ENCODE measurements around the gene EP400. TPM values are rescaled to one million over a fixed set of nuclear protein-coding genes. Genes with fewer than 3 reads are reported as not detected.

The EP400 gene
- total and polyA plus RNA-seq, 2 of the 13 experiments (the other 11 are each of a cell fraction or from before 2014, with no cell fraction given) = 4.9 to 5.0 TPM

DNA sequence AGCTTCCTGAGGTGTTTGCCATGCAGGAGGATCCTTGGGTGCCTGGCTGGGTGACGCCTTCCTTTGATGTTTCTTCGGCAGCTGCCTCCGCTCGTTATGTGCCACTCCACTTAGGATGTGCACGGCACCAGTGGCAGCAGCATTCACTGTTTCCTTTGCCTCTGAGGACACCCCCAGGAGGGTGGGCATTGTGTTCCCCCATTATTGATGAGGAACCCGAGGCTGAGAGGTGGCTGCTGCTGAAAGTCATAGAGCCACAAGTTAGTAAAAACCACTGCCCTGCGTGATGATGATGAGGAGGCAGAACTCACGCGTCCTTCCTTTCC is 41.2 kb downstream of the EP400 start:
- Histone ChIP-seq H3K4me1 (ENCODE audit: insufficient read depth, low read length) (no peaks in the 10 kb centered on the region), H3K27me3 (ENCODE audit: control insufficient read depth in 1 of 2, insufficient read depth in 2 of 2, low read length in 2 of 2) (no peaks in the 10 kb centered on the region), H3K4me3 (replicated peaks in 1 of 3; ENCODE audit: insufficient read depth in 1 of 3, low read depth in 2 of 3, low read length in 3 of 3) (no peak overlapping the region), H3K9me3 (ENCODE audit: low read length) (no peaks in the 10 kb centered on the region), H3K4me2 (ENCODE audit: low read depth, low read length) (no peak overlapping the region), H3K79me2 (ENCODE audit: insufficient read depth, low read length) (no peaks in the 10 kb centered on the region), H3K9ac (ENCODE audit: insufficient read depth, low read depth, low read length) (no peak overlapping the region), H2AFZ (ENCODE audit: low read length) (no peak overlapping the region), H3K36me3 (replicated peaks in 1 of 2; ENCODE audit: control insufficient read depth in 1 of 2, insufficient read depth in 2 of 2, low read length in 2 of 2) (peaks cover 48 to 85% of the 10 kb centered on the region in 2 experiments), H3K27ac (ENCODE audit: extremely low read length, insufficient read depth, low read length) (no peak overlapping the region), H4K20me1 (ENCODE audit: insufficient read depth, low read length) (no peaks in the 10 kb centered on the region)
- ChIA-PET POLR2A (no interaction called here), CTCF (ENCODE audit: low intra/inter-chr PET ratio, low total read pairs) (no interaction called here)
- BruUV-seq (replicated peaks) = no TSS peak
- no peak for DNase-seq (ENCODE audit: low spot score)
- no peak for TF ChIP-seq ZFP36L1 (CRISPR knock-in tag; IDR thresholded peaks at IDR 0.05)
- no peak for TF ChIP-seq ZNF24 (IDR thresholded peaks at IDR 0.05)
- TF ChIP-seq SIX4 (CRISPR knock-in tag; IDR thresholded peaks at IDR 0.05) = no peak
- no peak for TF ChIP-seq ZBTB7B (CRISPR knock-in tag; IDR thresholded peaks at IDR 0.05)
- no peak for TF ChIP-seq PHF20 (CRISPR knock-in tag; IDR thresholded peaks at IDR 0.05)
- no peak for TF ChIP-seq ZFP41 (CRISPR knock-in tag; IDR thresholded peaks at IDR 0.05; ENCODE audit: borderline replicate concordance)
- no peak for TF ChIP-seq MBNL3 (CRISPR knock-in tag; conservative IDR thresholded peaks at IDR 0.05)
- TF ChIP-seq KAT7 (CRISPR knock-in tag; IDR thresholded peaks at IDR 0.05; ENCODE audit: borderline replicate concordance) = no peak
- intact Hi-C loops (cut with micrococcal nuclease; ENCODE audit: unreplicated experiment) (no loop called here), in situ Hi-C loops (cut with HindIII; ENCODE audit: extremely low pct_ligation_motif_present, low pct_unique_long_range_greater_than_20kb) (no loop called here)
- ATAC-seq = no peak
- no peak for FAIRE-seq
- 95% methylated on average over 9 of the region's 9 CpGs for WGBS (ENCODE audit: low lambda C conversion rate)

DNA sequence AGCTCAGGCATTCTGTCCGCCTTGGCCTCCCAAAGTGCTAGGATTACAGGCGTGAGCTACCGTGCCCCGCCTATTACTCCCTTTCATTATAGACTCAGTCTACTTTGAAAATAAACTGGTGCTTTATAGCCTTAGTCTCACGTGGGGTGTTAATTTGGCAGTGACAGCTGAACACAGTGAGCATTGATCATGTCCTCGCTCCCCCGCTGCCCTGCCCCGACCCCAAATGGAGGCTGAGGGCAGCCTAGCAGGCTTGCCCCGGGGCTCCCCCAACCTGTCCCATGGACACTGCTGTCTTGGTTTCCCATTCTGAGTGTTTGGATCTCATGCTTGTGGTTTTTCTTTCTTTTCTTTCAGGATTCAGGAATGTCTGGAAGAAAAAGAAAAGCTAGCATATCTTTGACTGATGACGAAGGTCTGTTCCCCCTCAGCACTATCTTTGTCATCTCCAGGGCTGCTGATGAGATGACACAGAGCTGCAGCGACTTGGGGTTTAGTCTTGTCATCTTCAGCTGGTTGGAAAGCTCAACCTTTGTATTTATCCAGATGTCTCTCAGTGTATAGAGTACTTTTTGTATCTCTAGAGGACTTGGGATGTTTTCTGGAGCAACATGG is 42.2 kb downstream of the EP400 start:
- H3K36me3 ChIP-seq (replicated peaks in 1 of 2; ENCODE audit: control insufficient read depth in 1 of 2, insufficient read depth in 2 of 2, low read length in 2 of 2) = peaks cover 42 to 81% of the 10 kb centered on the region in 2 experiments
- TF ChIP-seq ZFP62 (CRISPR knock-in tag; IDR thresholded peaks at IDR 0.05) (no peak), ZNF570 (CRISPR knock-in tag; IDR thresholded peaks at IDR 0.05; ENCODE audit: borderline replicate concordance) (no peak), ZNF672 (CRISPR knock-in tag; IDR thresholded peaks at IDR 0.05) (no peak), NFKBIZ (CRISPR knock-in tag; IDR thresholded peaks at IDR 0.05) (no peak), ZNF839 (CRISPR knock-in tag; IDR thresholded peaks at IDR 0.05; ENCODE audit: borderline replicate concordance) (no peak), ZKSCAN5 (CRISPR knock-in tag; IDR thresholded peaks at IDR 0.05) (no peak), ZNF720 (CRISPR knock-in tag; IDR thresholded peaks at IDR 0.05) (no peak), ZSCAN29 (CRISPR knock-in tag; conservative IDR thresholded peaks at IDR 0.05) (no peak), ASH2L (IDR thresholded peaks at IDR 0.05; ENCODE audit: insufficient read length, low read depth, low read length) (no peak), ZC3H4 (CRISPR knock-in tag; IDR thresholded peaks at IDR 0.05; ENCODE audit: borderline replicate concordance) (no peak), PITX1 (CRISPR knock-in tag; IDR thresholded peaks at IDR 0.05) (no peak)
- TF ChIP-seq, protein P1, sequence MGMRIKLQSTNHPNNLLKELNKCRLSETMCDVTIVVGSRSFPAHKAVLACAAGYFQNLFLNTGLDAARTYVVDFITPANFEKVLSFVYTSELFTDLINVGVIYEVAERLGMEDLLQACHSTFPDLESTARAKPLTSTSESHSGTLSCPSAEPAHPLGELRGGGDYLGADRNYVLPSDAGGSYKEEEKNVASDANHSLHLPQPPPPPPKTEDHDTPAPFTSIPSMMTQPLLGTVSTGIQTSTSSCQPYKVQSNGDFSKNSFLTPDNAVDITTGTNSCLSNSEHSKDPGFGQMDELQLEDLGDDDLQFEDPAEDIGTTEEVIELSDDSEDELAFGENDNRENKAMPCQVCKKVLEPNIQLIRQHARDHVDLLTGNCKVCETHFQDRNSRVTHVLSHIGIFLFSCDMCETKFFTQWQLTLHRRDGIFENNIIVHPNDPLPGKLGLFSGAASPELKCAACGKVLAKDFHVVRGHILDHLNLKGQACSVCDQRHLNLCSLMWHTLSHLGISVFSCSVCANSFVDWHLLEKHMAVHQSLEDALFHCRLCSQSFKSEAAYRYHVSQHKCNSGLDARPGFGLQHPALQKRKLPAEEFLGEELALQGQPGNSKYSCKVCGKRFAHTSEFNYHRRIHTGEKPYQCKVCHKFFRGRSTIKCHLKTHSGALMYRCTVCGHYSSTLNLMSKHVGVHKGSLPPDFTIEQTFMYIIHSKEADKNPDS (CRISPR knock-in tag; IDR thresholded peaks at IDR 0.05) = no peak

More for the DNA sequence above, 42.2 kb downstream of the EP400 start:
- Histone ChIP-seq H3K9me3 (ENCODE audit: low read length) (no peaks in the 10 kb centered on the region), H2AFZ (ENCODE audit: low read length) (no peak overlapping the region), H3K27ac (ENCODE audit: extremely low read length, insufficient read depth, low read length) (no peak overlapping the region), H3K27me3 (ENCODE audit: control insufficient read depth in 1 of 2, insufficient read depth in 2 of 2, low read length in 2 of 2) (no peaks in the 10 kb centered on the region), H3K9ac (ENCODE audit: insufficient read depth, low read depth, low read length) (no peak overlapping the region), H4K20me1 (ENCODE audit: insufficient read depth, low read length) (no peaks in the 10 kb centered on the region), H3K4me1 (ENCODE audit: insufficient read depth, low read length) (no peaks in the 10 kb centered on the region), H3K79me2 (ENCODE audit: insufficient read depth, low read length) (no peaks in the 10 kb centered on the region), H3K4me2 (ENCODE audit: low read depth, low read length) (no peak overlapping the region), H3K4me3 (replicated peaks in 1 of 3; ENCODE audit: insufficient read depth in 1 of 3, low read depth in 2 of 3, low read length in 3 of 3) (no peak overlapping the region)
- in situ Hi-C loops (cut with HindIII; ENCODE audit: extremely low pct_ligation_motif_present, low pct_unique_long_range_greater_than_20kb) (no loop called here), intact Hi-C loops (cut with micrococcal nuclease; ENCODE audit: unreplicated experiment) (no loop called here)
- FAIRE-seq (no peak), DNase-seq (ENCODE audit: low spot score) (no peak), ATAC-seq (no peak)
- CTCF ChIA-PET (ENCODE audit: low intra/inter-chr PET ratio, low total read pairs) = no interaction called here
- POLR2A ChIA-PET = no interaction called here
- BruUV-seq (replicated peaks) = no TSS peak
- WGBS (ENCODE audit: low lambda C conversion rate) = over 99% methylated on average over 11 of the region's 11 CpGs
